Osteoblast (primary cell): Measurements from ENCODE around the gene CYSTM1. TPM values are rescaled to one million over a fixed set of nuclear protein-coding genes. Genes with fewer than 3 reads are reported as not detected.

Experiments used
- DNase-seq: peaks from one replicate; pipeline ENCODE4 v3.0.0; 2011; ENCODE audit warnings: low spot score, mixed read lengths; ENCODE audit not compliant: insufficient read length; ENCODE audit errors: missing footprints
- H2AFZ ChIP-seq: 2 replicates; pipeline ENCODE4 v1.6.0; 2011; ENCODE audit warnings: mild to moderate bottlenecking, low read length
- H3K27ac ChIP-seq: 2 replicates; pipeline ENCODE4 v1.5.1; 2011; ENCODE audit warnings: mild to moderate bottlenecking, low read depth, low read length, moderate library complexity
- H3K27me3 ChIP-seq: 2 replicates; pipeline ENCODE4 v1.6.0; 2012; ENCODE audit warnings: mild to moderate bottlenecking, control low read depth, inconsistent platforms, low read length, moderate library complexity; ENCODE audit not compliant: insufficient read depth
- H3K36me3 ChIP-seq: 2 replicates; pipeline ENCODE4 v1.5.1; 2011; ENCODE audit warnings: mild to moderate bottlenecking, low read length, control low read depth, moderate library complexity; ENCODE audit not compliant: insufficient read depth
- H3K4me1 ChIP-seq: 2 replicates; pipeline ENCODE4 v1.5.1; 2011; ENCODE audit warnings: mild to moderate bottlenecking, low read length, control low read depth, moderate library complexity; ENCODE audit not compliant: insufficient read depth
- H3K4me2 ChIP-seq: 2 replicates; pipeline ENCODE4 v1.6.0; 2011; ENCODE audit warnings: mild to moderate bottlenecking, low read length; ENCODE audit not compliant: insufficient read depth
- H3K4me3 ChIP-seq: fragments of 200-600 bp; sonication (generic); 3 replicates; pipeline ENCODE4 v1.5.1; 2012; ENCODE audit warnings: mild to moderate bottlenecking, low read length, inconsistent platforms; ENCODE audit not compliant: insufficient read depth
- H3K79me2 ChIP-seq: 2 replicates; pipeline ENCODE4 v1.6.0; 2012; ENCODE audit warnings: mild to moderate bottlenecking, low read length, control low read depth, inconsistent platforms; ENCODE audit not compliant: insufficient read depth
- H3K9me3 ChIP-seq: 2 replicates; pipeline ENCODE4 v1.5.1; 2011; ENCODE audit warnings: low read depth, low read length, control low read depth
- H4K20me1 ChIP-seq: 2 replicates; pipeline ENCODE4 v1.6.0; 2012; ENCODE audit warnings: mild to moderate bottlenecking, low read length, control low read depth; ENCODE audit not compliant: insufficient read depth
- total RNA-seq: library from RNA; depleted of rRNA; stranded (reverse); fragments of >200 nt; gene quantifications from 2 replicates; pipeline ENCODE4 v1.2.3, GENCODE V29; 2012
- TF ChIP-seq, protein P1 (sequence below): IDR thresholded peaks from 2 replicates; pipeline ENCODE4 v1.5.1; 2011; ENCODE audit warnings: mild to moderate bottlenecking, low read depth, low read length, moderate library complexity; ENCODE audit errors: extremely low read depth

CYSTM1 gene
- total RNA-seq, 1 donor, result 27.9 TPM

DNA sequence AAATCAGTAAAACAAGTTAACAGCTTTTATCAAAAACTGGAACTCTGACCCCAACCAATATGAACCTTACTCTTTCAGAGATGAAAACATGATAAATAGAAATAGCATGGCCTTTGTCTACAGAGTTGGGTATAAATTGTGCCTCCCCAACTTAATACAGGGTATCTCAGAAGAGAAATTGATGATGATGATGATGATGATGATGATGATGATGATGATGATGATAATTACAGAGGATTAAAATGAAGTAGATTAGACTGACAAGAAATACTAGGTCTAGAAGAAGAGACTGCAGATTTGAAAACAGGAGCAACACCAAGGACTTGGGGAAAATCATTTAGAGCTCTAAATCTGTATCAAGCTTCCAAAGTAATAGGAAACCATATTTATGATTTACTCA is 100.8 kb downstream of the CYSTM1 start:
- no peak overlapping the region for H2AFZ ChIP-seq
- no peaks in the 10 kb centered on the region for H3K27me3 ChIP-seq
- H3K4me2 ChIP-seq, result no peak overlapping the region
- DNase-seq, result no peak
- TF ChIP-seq, protein P1, sequence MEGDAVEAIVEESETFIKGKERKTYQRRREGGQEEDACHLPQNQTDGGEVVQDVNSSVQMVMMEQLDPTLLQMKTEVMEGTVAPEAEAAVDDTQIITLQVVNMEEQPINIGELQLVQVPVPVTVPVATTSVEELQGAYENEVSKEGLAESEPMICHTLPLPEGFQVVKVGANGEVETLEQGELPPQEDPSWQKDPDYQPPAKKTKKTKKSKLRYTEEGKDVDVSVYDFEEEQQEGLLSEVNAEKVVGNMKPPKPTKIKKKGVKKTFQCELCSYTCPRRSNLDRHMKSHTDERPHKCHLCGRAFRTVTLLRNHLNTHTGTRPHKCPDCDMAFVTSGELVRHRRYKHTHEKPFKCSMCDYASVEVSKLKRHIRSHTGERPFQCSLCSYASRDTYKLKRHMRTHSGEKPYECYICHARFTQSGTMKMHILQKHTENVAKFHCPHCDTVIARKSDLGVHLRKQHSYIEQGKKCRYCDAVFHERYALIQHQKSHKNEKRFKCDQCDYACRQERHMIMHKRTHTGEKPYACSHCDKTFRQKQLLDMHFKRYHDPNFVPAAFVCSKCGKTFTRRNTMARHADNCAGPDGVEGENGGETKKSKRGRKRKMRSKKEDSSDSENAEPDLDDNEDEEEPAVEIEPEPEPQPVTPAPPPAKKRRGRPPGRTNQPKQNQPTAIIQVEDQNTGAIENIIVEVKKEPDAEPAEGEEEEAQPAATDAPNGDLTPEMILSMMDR, result no peak
- H3K9me3 ChIP-seq, result no peaks in the 10 kb centered on the region
- H3K27ac ChIP-seq, result no peak overlapping the region
- H3K79me2 ChIP-seq, result peaks cover 7% of the 10 kb centered on the region
- H3K36me3 ChIP-seq, result peaks cover 5% of the 10 kb centered on the region
- peaks cover 18% of the 10 kb centered on the region for H4K20me1 ChIP-seq
- H3K4me1 ChIP-seq, result no peaks in the 10 kb centered on the region
- H3K4me3 ChIP-seq, result no peak overlapping the region

DNA sequence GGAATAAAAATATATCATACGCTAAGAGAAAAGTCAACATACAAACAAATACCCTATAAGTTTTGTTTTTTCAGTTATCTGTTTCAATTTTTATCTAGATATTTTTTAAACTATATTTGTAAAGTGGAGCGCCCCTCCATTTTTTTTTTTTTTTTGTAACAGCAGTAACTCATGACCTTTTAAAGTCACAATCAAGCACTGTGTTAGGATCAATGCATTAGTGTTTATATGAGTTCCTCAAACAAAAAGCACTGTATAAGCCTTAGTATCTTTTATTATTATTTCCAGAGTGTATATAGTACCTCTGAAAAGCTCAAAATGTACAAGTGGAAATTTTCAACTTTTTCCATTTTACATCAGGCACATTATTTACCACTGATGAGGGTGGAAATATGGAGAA is 107.3 kb downstream of the CYSTM1 start:
- H3K27me3 ChIP-seq, result no peaks in the 10 kb centered on the region
- no peaks in the 10 kb centered on the region for H3K9me3 ChIP-seq
- H2AFZ ChIP-seq, result no peak overlapping the region
- no peak for DNase-seq
- peaks cover 49% of the 10 kb centered on the region for H3K79me2 ChIP-seq
- H3K27ac ChIP-seq, result no peak overlapping the region
- TF ChIP-seq, protein P1, result no peak
- no peaks in the 10 kb centered on the region for H3K4me1 ChIP-seq
- H3K4me2 ChIP-seq, result no peak overlapping the region
- no peak overlapping the region for H3K4me3 ChIP-seq
- H3K36me3 ChIP-seq, result no peaks in the 10 kb centered on the region
- no peaks in the 10 kb centered on the region for H4K20me1 ChIP-seq

DNA sequence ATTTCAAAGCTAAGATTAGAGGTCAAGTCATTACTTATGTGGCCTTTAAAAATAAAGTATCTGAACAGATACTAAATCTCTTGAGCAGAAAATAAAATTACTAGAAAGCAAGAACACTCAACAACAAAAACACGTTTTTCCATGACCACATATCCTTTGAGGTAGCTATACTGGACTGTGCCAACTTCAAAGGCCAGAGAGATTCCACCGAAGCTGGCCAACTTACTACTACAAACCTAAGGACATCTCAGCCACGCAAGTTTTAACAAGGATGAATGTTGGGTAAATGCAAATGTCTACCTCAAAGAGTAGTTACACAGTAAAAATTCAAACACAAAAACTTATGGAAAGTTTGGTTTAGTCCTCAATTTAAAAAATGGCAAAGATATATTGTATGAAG is 109.0 kb downstream of the CYSTM1 start:
- H3K4me2 ChIP-seq, result no peak overlapping the region
- H4K20me1 ChIP-seq, result no peaks in the 10 kb centered on the region
- no peak overlapping the region for H2AFZ ChIP-seq
- no peak overlapping the region for H3K27ac ChIP-seq
- no peak for DNase-seq
- no peaks in the 10 kb centered on the region for H3K4me1 ChIP-seq
- H3K27me3 ChIP-seq, result no peaks in the 10 kb centered on the region
- H3K79me2 ChIP-seq, result peaks cover 61% of the 10 kb centered on the region
- TF ChIP-seq, protein P1, result no peak
- no peak overlapping the region for H3K4me3 ChIP-seq
- H3K36me3 ChIP-seq, result no peaks in the 10 kb centered on the region
- H3K9me3 ChIP-seq, result no peaks in the 10 kb centered on the region

DNA sequence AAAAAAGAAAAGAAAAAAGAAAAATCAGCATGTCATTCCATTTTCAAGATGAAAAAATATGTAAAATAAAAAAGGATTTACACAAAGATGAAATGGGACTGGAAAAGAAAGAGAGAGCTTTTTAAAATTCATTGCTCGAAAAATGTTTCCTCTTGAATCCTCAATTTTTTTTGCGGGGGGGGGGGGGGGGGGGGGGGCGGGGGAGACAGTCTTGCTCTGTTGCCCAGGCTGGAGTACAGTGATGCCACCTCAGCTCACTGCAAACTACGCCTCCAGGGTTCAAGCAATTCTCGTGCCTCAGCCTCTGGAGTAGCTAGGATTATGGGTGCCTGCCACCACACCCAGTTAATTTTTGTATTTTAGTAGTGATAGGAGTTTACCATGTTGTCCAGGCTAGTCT is 111.4 kb downstream of the CYSTM1 start:
- H3K4me1 ChIP-seq, result no peaks in the 10 kb centered on the region
- H3K4me2 ChIP-seq, result no peak overlapping the region
- no peaks in the 10 kb centered on the region for H3K36me3 ChIP-seq
- DNase-seq, result no peak
- no peak overlapping the region for H2AFZ ChIP-seq
- H3K27me3 ChIP-seq, result no peaks in the 10 kb centered on the region
- no peaks in the 10 kb centered on the region for H3K9me3 ChIP-seq
- H3K4me3 ChIP-seq, result no peak overlapping the region
- TF ChIP-seq, protein P1, result no peak
- peaks cover 85% of the 10 kb centered on the region for H3K79me2 ChIP-seq
- H3K27ac ChIP-seq, result no peak overlapping the region
- peaks cover 8% of the 10 kb centered on the region for H4K20me1 ChIP-seq
